H9 (cell line): Measurements from ENCODE around the gene SCN10A. TPM values are rescaled to one million over a fixed set of nuclear protein-coding genes. Genes with fewer than 3 reads are reported as not detected.

Source experiments
- DNase-seq: peaks from one replicate; pipeline ENCODE4 v3.0.0-alpha.2; 2017
- H2AFZ ChIP-seq: one replicate; pipeline ENCODE4 v1.6.1; 2013; ENCODE audit warnings: mild to moderate bottlenecking, low read length, control low read depth, moderate library complexity
- H2AK5ac ChIP-seq: 2 replicates; pipeline ENCODE4 v1.6.1; 2013; ENCODE audit warnings: low read length, control low read depth, mixed read lengths; ENCODE audit not compliant: insufficient read length
- H2BK120ac ChIP-seq: one replicate; pipeline ENCODE4 v1.6.1; 2013; ENCODE audit warnings: low read depth, mild to moderate bottlenecking, low read length, control low read depth, inconsistent platforms; ENCODE audit not compliant: poor library complexity, severe bottlenecking
- H2BK12ac ChIP-seq: 2 replicates; pipeline ENCODE4 v1.6.1; 2013; ENCODE audit warnings: low read length, control low read depth, mixed read lengths, low read depth; ENCODE audit not compliant: insufficient read length
- H2BK15ac ChIP-seq: 2 replicates; pipeline ENCODE4 v1.6.1; 2013; ENCODE audit warnings: low read depth, low read length, control low read depth
- H2BK20ac ChIP-seq: one replicate; pipeline ENCODE4 v1.6.1; 2013; ENCODE audit warnings: low read depth, mild to moderate bottlenecking, low read length, control low read depth, inconsistent platforms; ENCODE audit not compliant: poor library complexity, severe bottlenecking
- H2BK5ac ChIP-seq: 2 replicates; pipeline ENCODE4 v1.6.1; 2013; ENCODE audit warnings: low read length, control low read depth, mixed read lengths; ENCODE audit not compliant: insufficient read length
- H3K14ac ChIP-seq: 2 replicates; pipeline ENCODE4 v1.6.1; 2013; ENCODE audit warnings: low read length, control low read depth; ENCODE audit not compliant: insufficient read depth
- H3K18ac ChIP-seq: 2 replicates; pipeline ENCODE4 v1.6.1; 2013; ENCODE audit warnings: low read depth, mild to moderate bottlenecking, mixed read lengths, low read length, control low read depth; ENCODE audit not compliant: insufficient read length
- H3K23ac ChIP-seq: 2 replicates; pipeline ENCODE4 v1.6.1; 2013; ENCODE audit warnings: low read length, control low read depth, mixed read lengths, low read depth; ENCODE audit not compliant: insufficient read length
- H3K23me2 ChIP-seq: 2 replicates; pipeline ENCODE4 v1.6.1; 2013; ENCODE audit warnings: low read depth, mild to moderate bottlenecking, mixed read lengths, low read length, control low read depth; ENCODE audit not compliant: insufficient read length, poor library complexity, severe bottlenecking
- H3K27ac ChIP-seq: 2 replicates; pipeline ENCODE4 v1.5.1; 2013; ENCODE audit warnings: low read length, control low read depth, mixed read lengths, low read depth; ENCODE audit not compliant: insufficient read length
- H3K27me3 ChIP-seq: 2 replicates; pipeline ENCODE4 v1.6.1; 2013; ENCODE audit warnings: low read length, control low read depth, inconsistent platforms; ENCODE audit not compliant: insufficient read depth
- H3K4ac ChIP-seq: 2 replicates; pipeline ENCODE4 v1.6.1; 2013; ENCODE audit warnings: low read depth, mild to moderate bottlenecking, control low read depth, inconsistent platforms, low read length, moderate library complexity
- H3K4me1 ChIP-seq: 2 replicates; pipeline ENCODE4 v1.6.1; 2013; ENCODE audit warnings: low read length, control low read depth, inconsistent platforms; ENCODE audit not compliant: insufficient read depth
- H3K4me2 ChIP-seq: 2 replicates; pipeline ENCODE4 v1.6.1; 2013; ENCODE audit warnings: low read length, control low read depth, mixed read lengths; ENCODE audit not compliant: insufficient read length, insufficient read depth
- H3K56ac ChIP-seq: 2 replicates; pipeline ENCODE4 v1.6.1; 2013; ENCODE audit warnings: low read depth, mild to moderate bottlenecking, mixed read lengths, low read length, control low read depth; ENCODE audit not compliant: insufficient read length
- H3K79me1 ChIP-seq: 2 replicates; pipeline ENCODE4 v1.6.1; 2013; ENCODE audit warnings: low read depth, mild to moderate bottlenecking, moderate library complexity, low read length, control low read depth, inconsistent platforms; ENCODE audit not compliant: insufficient read depth, poor library complexity, severe bottlenecking
- H3K79me2 ChIP-seq: 2 replicates; pipeline ENCODE4 v1.6.1; 2013; ENCODE audit warnings: low read length, control low read depth, inconsistent platforms; ENCODE audit not compliant: insufficient read depth
- H3K9ac ChIP-seq: 2 replicates; pipeline ENCODE4 v1.6.1; 2013; ENCODE audit warnings: low read length, control low read depth, mixed read lengths; ENCODE audit not compliant: insufficient read length; ENCODE audit errors: extremely low read depth
- H3K9me3 ChIP-seq: one replicate; pipeline ENCODE4 v1.6.1; 2013; ENCODE audit warnings: low read depth, low read length, inconsistent platforms; ENCODE audit not compliant: control insufficient read depth
- H3T11ph ChIP-seq: one replicate; pipeline ENCODE4 v1.6.1; 2013; ENCODE audit warnings: mild to moderate bottlenecking, low read length, control low read depth, inconsistent platforms
- H4K20me1 ChIP-seq: one replicate; pipeline ENCODE4 v1.6.1; 2013; ENCODE audit not compliant: control insufficient read depth, insufficient read length, insufficient read depth
- H4K5ac ChIP-seq: 2 replicates; pipeline ENCODE4 v1.6.1; 2013; ENCODE audit warnings: low read depth, mild to moderate bottlenecking, mixed read lengths, low read length, control low read depth; ENCODE audit not compliant: insufficient read length
- H4K8ac ChIP-seq: replicated peaks from 2 replicates; pipeline ENCODE4 v1.6.1; 2013; ENCODE audit warnings: low read length, control low read depth, mixed read lengths, low read depth; ENCODE audit not compliant: insufficient read length
- H4K91ac ChIP-seq: 2 replicates; pipeline ENCODE4 v1.6.1; 2013; ENCODE audit warnings: low read depth, mild to moderate bottlenecking, moderate library complexity, mixed read lengths, low read length, control low read depth; ENCODE audit not compliant: insufficient read length
- H3K27ac Mint-ChIP-seq, 3 experiments: 2 replicates in 2 of 3; 3 replicates in 1 of 3; pipeline ENCODE4 v1.8.0; 2020 to 2021; ENCODE audit warnings: mixed read lengths in 3 of 3, mild to moderate bottlenecking in 1 of 3, moderate library complexity in 1 of 3
- H3K27me3 Mint-ChIP-seq: 2 replicates; pipeline ENCODE4 v1.8.0; 2021; ENCODE audit warnings: low read depth, mild to moderate bottlenecking, moderate library complexity, mixed read lengths
- H3K36me3 Mint-ChIP-seq, 3 experiments: 2 replicates in 2 of 3; 3 replicates in 1 of 3; pipeline ENCODE4 v1.8.0; 2020 to 2021; ENCODE audit warnings: low read depth in 3 of 3, mixed read lengths in 3 of 3; ENCODE audit not compliant: insufficient read depth in 1 of 3
- H3K4me1 Mint-ChIP-seq, 2 experiments: 2 replicates each; pipeline ENCODE4 v1.8.0; 2020; ENCODE audit warnings: mixed read lengths in 2 of 2
- H3K4me3 Mint-ChIP-seq, 2 experiments: 2 replicates in 1 of 2; 3 replicates in 1 of 2; pipeline ENCODE4 v1.8.0; 2020 to 2021; ENCODE audit warnings: mild to moderate bottlenecking in 2 of 2, mixed read lengths in 2 of 2, moderate library complexity in 1 of 2
- H3K9me3 Mint-ChIP-seq, 2 experiments: 2 replicates in 1 of 2; 3 replicates in 1 of 2; pipeline ENCODE4 v1.8.0; 2020; ENCODE audit warnings: mild to moderate bottlenecking in 2 of 2, mixed read lengths in 2 of 2, moderate library complexity in 1 of 2
- CTCF ChIP-seq: fragments of 200-600 bp; sonication (generic); conservative IDR thresholded peaks from 3 replicates; pipeline ENCODE4 v1.8.0; 2021; ENCODE audit warnings: antibody characterized with exemption, mild to moderate bottlenecking
- WGBS: extraction: QIAGEN DNeasy Blood & Tissue Kit; methylation state at CpG from one replicate; pipeline ENCODE4 v1.1.7; 2013; ENCODE audit warnings: missing lambda C conversion rate, low lambda C conversion rate, mixed read lengths; ENCODE audit not compliant: insufficient read length; ENCODE audit errors: extremely low coverage; 5-methylcytosine and 5-hydroxymethylcytosine counted together
- total RNA-seq: library from RNA; stranded (reverse); gene quantifications from 2 replicates; pipeline ENCODE4 v1.2.1, GENCODE V29; 2021

The SCN10A gene
- total RNA-seq, 1 experiment from 2014 or later: not detected

- Histone ChIP-seq H3K27me3 (no peaks in the 10 kb centered on the region), H2BK120ac (no peak overlapping the region), H3K4me2 (no peak overlapping the region), H4K91ac (no peak overlapping the region), H3T11ph (no peak overlapping the region), H3K27ac (no peak overlapping the region), H3K18ac (no peak overlapping the region), H4K5ac (no peak overlapping the region), H2BK20ac (no peak overlapping the region), H3K4me1 (no peaks in the 10 kb centered on the region), H3K79me2 (no peaks in the 10 kb centered on the region), H2AFZ (no peak overlapping the region), H3K79me1 (no peaks in the 10 kb centered on the region), H2AK5ac (no peak overlapping the region), H3K4ac (no peak overlapping the region), H2BK15ac (no peak overlapping the region), H4K8ac (no peak overlapping the region), H3K23me2 (no peaks in the 10 kb centered on the region), H2BK5ac (no peak overlapping the region), H3K9me3 (no peaks in the 10 kb centered on the region), H4K20me1 (no peaks in the 10 kb centered on the region), H3K9ac (no peak overlapping the region), H3K56ac (no peak overlapping the region), H3K23ac (no peak overlapping the region), H3K14ac (no peak overlapping the region), H2BK12ac (no peak overlapping the region)
- Mint-ChIP-seq H3K4me3 (no peak overlapping the region), H3K4me1 (peaks cover 0 to 2% of the 10 kb centered on the region in 2 experiments; a peak in 2 of 4 replicates), H3K27ac (no peak overlapping the region), H3K9me3 (no peaks in the 10 kb centered on the region), H3K27me3 (peaks cover 32% of the 10 kb centered on the region), H3K36me3 (no peaks in the 10 kb centered on the region)
- no peak for TF ChIP-seq CTCF
- no CpG with 5 or more reads among the region's 9 CpGs for WGBS
- peak; percentile 72 for DNase-seq
Measured at GRCh38 chr3:38805765-38806386, 10.1 kb downstream of the SCN10A start.
